Liver (tissue), 9 donors: ENCODE results near the gene RBM20. TPM values are rescaled to one million over a fixed set of nuclear protein-coding genes. Genes with fewer than 3 reads are reported as not detected.

Experiments
- DNase-seq: peaks from one replicate; pipeline ENCODE4 v3.0.0-alpha.2; 2017; ENCODE audit warnings: low spot score
- H3K27ac ChIP-seq, 2 donors: one replicate each; pipeline ENCODE4 v1.7.0; 2013; ENCODE audit warnings: inconsistent platforms in 2 of 2, low read length in 2 of 2, control low read depth in 1 of 2, low read depth in 1 of 2, mild to moderate bottlenecking in 1 of 2
- H3K27me3 ChIP-seq, 4 donors: one replicate each; pipeline versions ENCODE4 v1.6.1 to v1.7.0; 2013; ENCODE audit warnings: low read length in 3 of 4, inconsistent platforms in 1 of 4, mild to moderate bottlenecking in 1 of 4, moderate library complexity in 1 of 4; ENCODE audit not compliant: control insufficient read depth in 4 of 4, insufficient read depth in 4 of 4
- H3K36me3 ChIP-seq, 4 donors: one replicate each; pipeline versions ENCODE4 v1.6.1 to v1.7.0; 2013; ENCODE audit warnings: low read length in 3 of 4, mild to moderate bottlenecking in 3 of 4, low read depth in 1 of 4, moderate library complexity in 1 of 4; ENCODE audit not compliant: control insufficient read depth in 4 of 4, insufficient read depth in 3 of 4
- H3K4me1 ChIP-seq, 4 donors: one replicate each; pipeline versions ENCODE4 v1.6.1 to v1.7.0; 2013; ENCODE audit warnings: low read length in 3 of 4, mild to moderate bottlenecking in 3 of 4, moderate library complexity in 1 of 4; ENCODE audit not compliant: control insufficient read depth in 4 of 4, insufficient read depth in 4 of 4
- H3K4me3 ChIP-seq, 3 donors: one replicate each; pipeline versions ENCODE4 v1.6.1 to v1.7.0; 2013; ENCODE audit warnings: low read length in 3 of 3, control low read depth in 1 of 3, low read depth in 1 of 3, mild to moderate bottlenecking in 1 of 3
- H3K9ac ChIP-seq, 2 donors: one replicate each; pipeline ENCODE4 v1.7.0; 2013; ENCODE audit warnings: low read length in 2 of 2, mild to moderate bottlenecking in 2 of 2, moderate library complexity in 2 of 2, control low read depth in 1 of 2, low read depth in 1 of 2
- H3K9me3 ChIP-seq, 4 donors: one replicate each; pipeline versions ENCODE4 v1.6.1 to v1.7.0; 2013; ENCODE audit warnings: low read length in 3 of 4; ENCODE audit not compliant: control insufficient read depth in 4 of 4
- ATF3 ChIP-seq: IDR thresholded peaks from 2 replicates; pipeline ENCODE4 v1.6.1; 2016; ENCODE audit warnings: antibody characterized with exemption
- CTCF ChIP-seq: fragments of 150-350 bp; IDR thresholded peaks from 2 replicates; pipeline ENCODE4 v1.5.1; 2017; ENCODE audit warnings: improper control_type of control experiment, low read depth, low read length; ENCODE audit not compliant: missing input control
- EGR1 ChIP-seq, 2 donors: IDR thresholded peaks; 2 replicates each; pipeline ENCODE4 v1.6.1; 2016 to 2018; ENCODE audit warnings: antibody characterized with exemption in 2 of 2, low read depth in 2 of 2
- FOXA1 ChIP-seq: IDR thresholded peaks from 2 replicates; pipeline ENCODE4 v1.6.1; 2016; ENCODE audit warnings: antibody characterized with exemption
- FOXA2 ChIP-seq: IDR thresholded peaks from 2 replicates; pipeline ENCODE4 v1.6.1; 2016; ENCODE audit warnings: antibody characterized with exemption
- GABPA ChIP-seq, 2 donors: IDR thresholded peaks in 1 of 2; conservative IDR thresholded peaks in 1 of 2; 2 replicates each; pipeline ENCODE4 v1.6.1; 2016; ENCODE audit warnings: antibody characterized with exemption in 2 of 2, mild to moderate bottlenecking in 1 of 2, moderate library complexity in 1 of 2
- HNF4A ChIP-seq, 2 donors: conservative IDR thresholded peaks; 2 replicates each; pipeline ENCODE4 v1.6.1; 2016; ENCODE audit warnings: antibody characterized with exemption in 2 of 2, mild to moderate bottlenecking in 2 of 2
- HNF4G ChIP-seq: IDR thresholded peaks from 2 replicates; pipeline ENCODE4 v1.6.1; 2016; ENCODE audit warnings: antibody characterized with exemption
- JUND ChIP-seq, 2 donors: IDR thresholded peaks; 2 replicates each; pipeline ENCODE4 v1.6.1; 2016; ENCODE audit warnings: antibody characterized with exemption in 2 of 2
- MAX ChIP-seq: IDR thresholded peaks from 2 replicates; pipeline ENCODE4 v1.6.1; 2016; ENCODE audit warnings: antibody characterized with exemption
- NR2F2 ChIP-seq: IDR thresholded peaks from 2 replicates; pipeline ENCODE4 v1.6.1; 2016; ENCODE audit warnings: antibody characterized with exemption
- RAD21 ChIP-seq, 2 donors: IDR thresholded peaks; 2 replicates each; pipeline ENCODE4 v1.6.1; 2016; ENCODE audit warnings: antibody characterized with exemption in 2 of 2, mild to moderate bottlenecking in 2 of 2
- REST ChIP-seq: IDR thresholded peaks from 2 replicates; pipeline ENCODE4 v1.6.1; 2016; ENCODE audit warnings: antibody characterized with exemption, mild to moderate bottlenecking
- RXRA ChIP-seq, 2 donors: IDR thresholded peaks; 2 replicates each; pipeline ENCODE4 v1.6.1; 2017 to 2018; ENCODE audit warnings: antibody characterized with exemption in 2 of 2, mild to moderate bottlenecking in 1 of 2
- SP1 ChIP-seq: IDR thresholded peaks from 2 replicates; pipeline ENCODE4 v1.6.1; 2018; ENCODE audit warnings: antibody characterized with exemption, mild to moderate bottlenecking
- TAF1 ChIP-seq: conservative IDR thresholded peaks from 2 replicates; pipeline ENCODE4 v1.6.1; 2016; ENCODE audit warnings: antibody characterized with exemption, mild to moderate bottlenecking
- YY1 ChIP-seq: IDR thresholded peaks from 2 replicates; pipeline ENCODE4 v1.6.1; 2016; ENCODE audit warnings: antibody characterized with exemption, mild to moderate bottlenecking
- ZBTB33 ChIP-seq: IDR thresholded peaks from 2 replicates; pipeline ENCODE4 v1.6.1; 2016; ENCODE audit warnings: antibody characterized with exemption
- WGBS: extraction: QIAGEN DNeasy Blood & Tissue Kit; methylation state at CpG from one replicate; pipeline ENCODE4 v1.1.7; 2013; 5-methylcytosine and 5-hydroxymethylcytosine counted together
- polyA plus RNA-seq, 2 donors: library from polyadenylated mRNA; stranded (reverse) in 1 of 2; unstranded in 1 of 2; fragments of 200-250 nt in 1 of 2; fragments of >200 nt in 1 of 2; fragmentation: Nextera tagmentation in 1 of 2; extraction: Ambion mirVana in 1 of 2; gene quantifications; one replicate each; pipeline versions ENCODE4 v1.2.1 to v1.2.3, GENCODE V29; 2013 to 2015
- total RNA-seq, 2 donors: library from RNA; depleted of rRNA; stranded (reverse); fragments of >200 nt; gene quantifications; one replicate each; pipeline ENCODE4 v1.2.3, GENCODE V29; 2014
- donor health status: healthy.
- donor health status: healthy.
- donor health status: healthy.
- donor health status: healthy.
- donor health status: healthy.

Gene RBM20
- total and polyA plus RNA-seq, 4 donors: 0.03 to 0.08 (median 0.05) TPM; not detected in 1

- peaks cover 7 to 39% (median 23%) of the 10 kb centered on the region in 4 donors for H3K4me1 ChIP-seq
- peak overlapping the region; percentile 56 to 58 for H3K27ac ChIP-seq
- WGBS: 80% methylated on average over 7 of the region's 7 CpGs
- no peak overlapping the region for H3K4me3 ChIP-seq
- peak overlapping the region in 1 of 2 donors; percentile 50 for H3K9ac ChIP-seq
- H3K36me3 ChIP-seq: no peaks in the 10 kb centered on the region
- no peak for DNase-seq
- H3K27me3 ChIP-seq: no peaks in the 10 kb centered on the region
- no peak for TF ChIP-seq CTCF
- no peak for TF ChIP-seq SP1
- no peak for TF ChIP-seq YY1
- no peak for TF ChIP-seq GABPA (IDR thresholded peaks at IDR 0.05 in 1 of 2, conservative IDR thresholded peaks at IDR 0.05 in 1 of 2)
- TF ChIP-seq FOXA1: no peak
- TF ChIP-seq HNF4G: no peak
- H3K9me3 ChIP-seq: no peaks in the 10 kb centered on the region
These were observed 216.6 kb downstream of the RBM20 start for GRCh38 chr10:110860576-110861241.

GRCh38 chr10:110861476-110861875 is 217.3 kb downstream of the RBM20 start:
- TF ChIP-seq FOXA2 (no peak), ZBTB33 (no peak), CTCF (no peak), YY1 (no peak), TAF1 (no peak), FOXA1 (no peak), NR2F2 (no peak), MAX (no peak), EGR1 (IDR thresholded peaks at IDR 0.05; ENCODE audit: low read depth in 2 of 2) (no peak), RXRA (IDR thresholded peaks at IDR 0.05) (no peak), HNF4G (no peak), SP1 (no peak), JUND (IDR thresholded peaks at IDR 0.05) (no peak), HNF4A (conservative IDR thresholded peaks at IDR 0.05) (no peak), REST (no peak), GABPA (IDR thresholded peaks at IDR 0.05 in 1 of 2, conservative IDR thresholded peaks at IDR 0.05 in 1 of 2) (no peak), ATF3 (no peak), RAD21 (IDR thresholded peaks at IDR 0.05) (no peak)
- Histone ChIP-seq H3K9me3 (no peaks in the 10 kb centered on the region), H3K36me3 (no peaks in the 10 kb centered on the region), H3K4me1 (peaks cover 7 to 39% (median 23%) of the 10 kb centered on the region in 4 donors), H3K27ac (no peak overlapping the region), H3K27me3 (no peaks in the 10 kb centered on the region), H3K9ac (peak overlapping the region in 1 of 2 donors; percentile 1), H3K4me3 (no peak overlapping the region)
- 95% methylated on average over 2 of the region's 2 CpGs for WGBS
- no peak for DNase-seq
